SW480 (cell line): ENCODE measurements around the gene KCNH2.

Source experiments
- DNase-seq: peaks from one replicate; pipeline ENCODE4 v3.0.0-alpha.2; 2016; ENCODE audit warnings: low spot score

Gene KCNH2

GRCh38 chr7:150947761-150948651 is 30.1 kb downstream of the KCNH2 start:
- no peak for DNase-seq

- no peak for DNase-seq
These were observed 30.8 kb downstream of the KCNH2 start for GRCh38 chr7:150947241-150947745.

GRCh38 chr7:150946421-150947240 is 31.5 kb downstream of the KCNH2 start:
- no peak for DNase-seq

GRCh38 chr7:150945853-150946420 is 32.2 kb downstream of the KCNH2 start:
- peak; percentile 28 for DNase-seq

- no peak for DNase-seq
These were observed 32.8 kb downstream of the KCNH2 start for GRCh38 chr7:150945171-150945852.

GRCh38 chr7:150944066-150945042 is 33.8 kb downstream of the KCNH2 start:
- DNase-seq: no peak

- no peak for DNase-seq
These were observed 34.7 kb downstream of the KCNH2 start for GRCh38 chr7:150943453-150943814.

GRCh38 chr7:150942591-150943452 is 35.3 kb downstream of the KCNH2 start:
- DNase-seq: no peak

- DNase-seq: peak; percentile 62
These were observed 36.0 kb downstream of the KCNH2 start for GRCh38 chr7:150942001-150942590.

- no peak for DNase-seq
These were observed 36.6 kb downstream of the KCNH2 start for GRCh38 chr7:150941351-150942000.

GRCh38 chr7:150940431-150941102 is 37.6 kb downstream of the KCNH2 start:
- DNase-seq: no peak

- no peak for DNase-seq
These were observed 38.7 kb downstream of the KCNH2 start for GRCh38 chr7:150939466-150939865.

GRCh38 chr7:150939052-150939451 is 39.1 kb downstream of the KCNH2 start:
- DNase-seq: no peak

GRCh38 chr7:150938566-150938965 is 39.6 kb downstream of the KCNH2 start:
- DNase-seq: no peak

GRCh38 chr7:150937848-150938561 is 40.1 kb downstream of the KCNH2 start:
- no peak for DNase-seq

GRCh38 chr7:150936018-150936417 is 42.1 kb downstream of the KCNH2 start:
- DNase-seq: no peak

GRCh38 chr7:150935149-150935548 is 43.0 kb downstream of the KCNH2 start:
- no peak for DNase-seq
